HG03175 (cell line): Measurements from ENCODE around the gene TMEM191B.
A peak's percentile ranks its signal among the peaks of the same experiment; 100 is the strongest.
"Not testable (repeated sequence)": the region's sequence is repeated elsewhere in the genome, so short reads cannot be mapped to it uniquely, and the experiment has no call there.

Source experiments
- ATAC-seq: cut with Tn5 transposase; IDR thresholded peaks from one replicate; pipeline ENCODE4 v1.9.1; 2021; ENCODE audit warnings: mild to moderate bottlenecking, moderate library complexity; ENCODE audit not compliant: unreplicated experiment

Gene TMEM191B

DNA sequence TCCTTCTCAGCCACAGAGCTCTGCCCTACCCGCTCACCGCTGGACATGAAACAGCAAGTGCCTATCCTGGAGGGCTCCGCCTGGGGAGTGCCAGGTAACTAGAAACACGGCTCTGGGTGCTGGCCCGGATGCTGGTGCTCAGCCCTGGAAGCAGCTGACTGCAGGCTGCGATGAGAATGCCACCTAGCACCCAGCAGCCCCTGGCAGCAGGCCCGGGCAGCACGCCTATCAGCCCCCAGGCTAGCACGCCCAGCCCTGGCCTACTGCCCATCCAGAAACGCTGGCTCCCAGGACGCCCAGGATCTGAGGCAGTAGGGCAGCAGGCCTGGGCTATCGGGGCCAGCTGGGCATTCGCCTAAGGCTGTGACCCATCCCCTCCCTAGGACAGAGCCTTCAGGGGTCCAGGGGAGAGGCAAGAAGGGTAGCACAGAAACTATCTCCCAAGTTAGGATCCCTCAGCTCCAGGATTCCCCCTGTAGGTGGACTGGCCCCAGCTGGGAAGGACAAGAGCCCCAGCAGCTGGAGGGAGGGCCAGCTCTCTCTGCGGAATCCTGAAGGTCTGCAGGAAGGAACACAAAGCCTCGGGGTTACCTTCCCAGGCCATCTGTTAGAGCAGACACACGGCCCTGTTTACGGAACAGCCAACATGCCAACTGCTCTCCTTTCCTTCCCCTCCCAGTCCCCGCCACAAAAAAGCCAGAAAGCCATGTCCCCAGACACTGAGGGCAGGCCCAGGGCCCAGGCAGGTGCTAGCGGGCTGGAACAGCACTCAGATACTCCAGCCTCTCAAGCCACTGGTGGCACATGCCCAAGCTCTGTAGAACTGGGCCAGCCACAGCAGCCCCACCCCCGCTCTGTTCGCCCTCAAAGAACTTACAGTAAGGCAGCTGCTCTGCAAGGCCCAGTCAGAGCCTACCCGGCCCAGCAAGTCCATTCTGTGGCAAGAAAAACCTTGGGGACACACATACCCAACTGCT, 27.0 kb downstream of the TMEM191B start:
- ATAC-seq, result not testable (repeated sequence)

DNA sequence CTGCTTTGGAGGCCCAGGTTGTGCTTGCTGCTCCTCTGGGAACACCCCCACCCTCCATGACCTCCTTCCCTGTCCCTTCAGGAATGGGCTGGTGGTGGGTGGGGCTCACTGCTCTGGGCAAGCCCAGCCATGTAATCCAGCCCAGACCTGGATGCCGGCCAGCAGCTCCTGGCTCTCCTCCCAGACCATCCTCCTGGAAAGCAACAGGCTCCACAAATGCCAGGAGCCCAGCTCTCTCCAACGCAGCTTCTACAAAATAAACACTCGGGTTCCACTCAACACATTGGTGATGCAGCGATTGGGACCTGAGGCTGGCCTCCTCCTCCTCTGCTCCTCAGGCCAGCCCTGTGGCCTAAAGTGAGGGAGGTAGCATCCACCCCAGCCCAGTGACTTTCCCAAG, 30.9 kb downstream of the TMEM191B start:
- ATAC-seq, result not testable (repeated sequence)

DNA sequence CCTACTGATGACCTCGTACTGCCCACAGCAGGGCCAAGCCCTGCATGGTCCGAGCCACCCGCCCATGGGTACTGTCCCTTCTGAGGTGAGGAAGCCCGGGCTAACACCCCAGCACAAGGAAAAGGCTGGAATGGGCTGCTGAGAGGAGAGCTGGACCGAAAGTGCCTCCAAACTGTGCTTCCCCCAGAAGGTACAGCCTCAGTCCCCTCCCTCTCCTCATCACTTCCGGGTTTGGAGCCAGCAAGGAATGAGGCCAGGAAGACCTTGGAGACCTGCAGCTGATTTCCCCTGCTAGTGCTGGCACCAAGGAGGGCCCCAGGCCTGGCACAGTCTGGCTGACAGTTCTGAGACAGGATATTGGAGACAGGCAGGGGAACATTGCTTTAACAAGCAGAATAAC, 31.3 kb downstream of the TMEM191B start:
- not testable (repeated sequence) for ATAC-seq

DNA sequence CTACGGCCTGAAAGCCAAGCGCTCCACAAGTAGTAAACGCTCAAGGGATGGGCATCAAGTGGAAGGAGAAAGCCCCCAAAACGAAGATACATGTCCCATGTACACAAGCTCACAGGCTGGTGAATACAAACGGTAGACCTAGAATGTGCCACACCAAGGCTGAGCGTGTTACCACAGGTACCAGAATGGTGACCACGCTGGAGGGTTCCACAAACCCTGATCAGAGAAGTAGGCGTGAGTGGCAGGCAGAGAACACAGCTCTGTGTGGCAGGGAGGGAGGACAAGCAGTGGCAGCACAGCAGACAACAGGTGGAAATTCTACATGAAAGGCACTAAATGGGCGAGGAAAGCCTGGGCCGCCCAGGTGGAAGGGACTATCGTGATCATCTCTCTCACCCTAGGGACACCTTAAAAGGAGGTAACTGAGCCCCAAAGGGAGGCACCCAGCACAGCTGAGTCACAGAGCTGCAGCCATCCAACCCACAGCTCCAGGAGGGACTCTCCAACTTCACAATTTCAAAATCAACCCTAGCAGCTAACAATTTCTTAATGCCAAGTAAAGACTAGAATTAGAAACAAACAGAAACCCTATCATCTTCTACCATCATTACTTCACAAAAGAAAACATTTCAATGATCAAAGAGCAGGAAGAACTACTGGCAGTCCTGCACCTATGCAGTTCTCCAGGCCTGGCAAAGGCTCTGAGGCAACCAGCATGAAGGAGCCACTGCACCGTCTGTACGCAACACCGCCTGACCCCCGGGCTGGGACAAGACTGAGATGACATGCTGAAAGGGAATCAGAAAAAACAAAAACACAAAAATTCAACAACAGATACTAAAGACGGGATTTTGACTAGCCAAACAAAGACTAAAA, 32.7 kb downstream of the TMEM191B start:
- ATAC-seq, result not testable (repeated sequence)

DNA sequence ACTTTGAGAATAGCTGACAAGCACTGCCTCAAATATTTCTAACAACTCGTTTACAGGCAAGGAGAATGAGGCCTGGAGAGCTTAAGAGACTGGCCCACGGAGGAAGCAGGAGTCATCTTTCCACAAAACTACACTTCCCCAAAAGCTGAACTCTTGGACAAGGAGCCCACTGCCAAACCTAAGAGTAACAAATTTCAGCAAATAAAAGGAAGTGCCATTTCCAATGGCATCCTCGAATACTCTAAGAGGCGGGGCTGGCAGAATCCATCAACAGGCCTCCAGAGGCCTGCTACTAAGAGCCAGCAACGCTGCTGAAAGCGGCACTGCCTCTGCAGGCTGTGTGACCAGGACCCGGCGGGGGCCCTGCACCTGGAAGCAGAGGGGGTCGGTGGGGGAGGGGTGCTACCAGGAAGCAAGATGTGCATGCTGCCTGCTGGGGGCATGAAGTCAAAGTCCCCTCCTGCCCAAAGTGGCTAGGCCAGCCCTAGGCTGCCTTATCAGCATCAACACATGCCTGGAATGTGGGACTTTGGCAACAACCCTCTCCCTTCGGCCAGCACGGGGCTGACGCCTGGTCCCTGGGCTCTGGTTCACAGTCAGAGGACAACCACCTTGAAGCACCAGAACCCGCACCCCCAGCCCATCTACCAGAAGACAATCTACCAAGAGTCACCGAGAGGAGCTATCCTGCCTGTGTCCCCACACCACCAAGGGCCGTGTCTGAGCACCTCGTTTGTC, 43.1 kb downstream of the TMEM191B start:
- not testable (repeated sequence) for ATAC-seq

DNA sequence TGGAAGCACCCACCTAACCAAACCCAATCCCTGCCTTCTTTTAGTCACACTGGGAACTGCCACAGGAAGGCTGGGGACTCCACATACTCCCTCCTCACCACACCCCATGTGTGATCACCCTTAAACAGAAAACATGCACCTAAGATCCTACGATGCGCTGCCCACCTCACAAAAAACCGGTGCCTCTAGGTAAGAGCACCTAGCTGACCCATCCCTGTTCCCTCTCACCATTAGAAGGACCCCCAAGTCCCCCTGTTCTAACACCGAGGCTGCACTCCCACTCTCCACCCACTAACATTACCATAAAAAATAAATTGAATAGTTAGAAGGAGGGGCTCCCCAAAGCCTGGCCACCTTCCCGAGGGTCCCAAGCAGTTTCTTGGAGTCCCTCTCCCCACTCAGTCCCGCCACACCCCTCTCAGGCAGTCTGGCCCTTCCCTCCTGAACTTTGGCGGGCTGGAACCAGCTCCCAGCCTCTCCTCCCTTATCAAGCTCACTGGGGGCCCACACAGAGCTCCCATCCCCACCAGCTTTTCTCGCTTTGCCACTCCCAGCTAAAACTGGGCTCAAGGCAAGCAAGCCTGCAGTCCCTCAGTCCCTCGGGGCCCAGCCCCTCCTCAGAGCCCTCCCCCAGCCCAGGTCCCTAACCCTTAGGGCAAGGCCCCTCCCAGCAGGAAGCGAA, 46.0 kb downstream of the TMEM191B start:
- ATAC-seq, result not testable (repeated sequence)

DNA sequence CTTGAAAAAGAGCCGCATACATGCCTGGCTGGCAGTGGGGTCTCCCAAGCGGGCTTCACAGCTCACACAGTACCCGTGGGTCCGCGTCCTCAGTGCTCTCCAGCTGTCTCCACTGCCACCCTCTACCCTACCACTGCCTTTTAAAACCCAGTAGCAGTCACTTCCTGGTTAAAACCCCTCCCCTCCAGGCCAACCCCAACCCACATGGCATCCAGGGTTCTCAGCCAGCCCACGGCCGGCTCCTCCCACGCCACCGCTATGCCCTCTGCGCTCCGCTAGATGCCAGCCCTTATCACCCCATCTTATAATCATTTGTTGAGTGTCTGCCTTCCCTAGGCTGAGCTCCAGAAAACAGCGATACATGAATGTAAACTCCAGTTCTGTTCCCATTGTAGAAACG, 47.0 kb downstream of the TMEM191B start:
- ATAC-seq, result not testable (repeated sequence)

DNA sequence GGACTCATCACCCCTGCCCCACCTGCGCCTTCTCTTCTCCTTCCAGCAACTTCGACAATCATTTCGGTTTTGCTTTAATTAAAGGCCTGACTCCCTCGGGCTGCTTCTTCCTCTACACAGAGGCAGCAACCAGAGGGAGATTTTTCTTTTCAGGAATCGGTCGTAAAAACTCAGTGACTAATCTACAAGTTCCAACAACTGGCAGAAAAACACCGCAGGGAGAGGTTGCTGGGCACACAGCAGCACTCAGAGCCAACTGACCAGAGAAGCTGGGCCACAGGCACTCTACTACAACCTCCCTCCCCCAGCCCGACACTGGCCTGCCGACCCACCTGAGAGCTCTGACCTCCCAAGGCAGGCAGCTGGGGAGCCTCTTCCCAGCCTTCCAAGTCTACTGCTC, 48.1 kb downstream of the TMEM191B start:
- not testable (repeated sequence) for ATAC-seq

DNA sequence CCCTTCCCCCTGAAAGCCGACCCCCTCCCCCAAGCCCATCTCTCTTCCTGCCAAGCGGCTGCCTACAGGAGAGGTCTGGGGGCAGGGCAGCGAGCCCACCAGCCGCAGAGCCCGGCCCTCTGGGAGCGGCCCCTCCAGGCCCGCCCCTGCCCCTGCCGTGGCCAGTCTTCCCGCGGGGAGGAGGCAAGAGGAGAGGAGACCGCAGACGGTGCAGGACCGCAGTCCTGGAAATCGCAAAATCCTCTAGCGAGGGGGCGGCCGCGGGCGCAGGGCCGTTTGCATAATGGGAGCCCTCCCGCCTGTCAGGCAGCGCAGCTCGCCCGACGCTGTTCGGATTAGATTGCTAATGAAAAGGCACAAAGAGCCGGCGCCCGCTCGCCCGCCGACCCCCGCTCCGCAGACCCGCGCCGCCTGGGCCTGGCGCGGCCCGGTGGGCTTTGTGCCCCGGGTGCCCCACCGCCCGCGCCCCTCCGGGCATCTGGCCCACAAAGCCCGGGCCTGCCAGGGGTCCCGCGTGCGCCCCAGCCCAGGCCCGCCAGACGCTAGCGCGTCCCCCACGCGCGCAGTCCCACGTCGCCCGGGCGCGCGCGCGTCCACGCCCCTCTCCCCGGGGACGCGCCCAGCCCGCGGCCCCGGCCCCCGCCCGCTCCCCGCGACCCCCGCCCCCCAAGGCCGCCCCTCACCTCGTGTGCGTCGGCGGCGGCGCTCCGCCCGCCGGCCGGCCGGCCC, 49.7 kb downstream of the TMEM191B start:
- peak; percentile 30 for ATAC-seq

DNA sequence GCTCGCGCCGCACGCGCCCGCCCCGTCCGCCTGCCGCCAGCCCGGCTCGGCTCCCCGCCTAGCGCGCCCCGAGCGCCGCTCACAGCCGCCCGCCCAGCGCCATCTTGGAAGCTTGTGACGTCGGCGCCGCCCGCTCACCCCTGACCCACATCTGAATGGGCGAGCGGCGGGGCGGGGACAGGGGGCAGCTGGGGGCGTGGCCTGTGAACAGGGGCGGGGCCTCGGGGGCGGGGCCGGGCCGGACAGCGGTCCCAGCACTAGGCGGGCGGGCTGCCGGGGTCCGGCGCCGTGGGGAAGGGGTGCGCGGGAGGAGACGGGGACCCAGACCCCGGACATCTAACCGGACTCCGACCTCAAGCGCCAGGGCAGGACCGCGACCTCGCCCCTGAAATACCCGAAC, 50.2 kb downstream of the TMEM191B start:
- ATAC-seq, result peak; percentile 86
